DND-41 (cell line): ENCODE results near the gene ADAMTSL2.

Source experiments
- ATAC-seq: fragments of 200-7000 bp; cut with Tn5 transposase; 3 replicates; pipeline ENCODE4 v1.9.1; 2021; ENCODE audit warnings: low read depth; ENCODE audit not compliant: insufficient read depth
- DNase-seq: peaks from one replicate; pipeline ENCODE4 v3.0.0-alpha.2; 2020
- H2AFZ ChIP-seq: 2 replicates; pipeline ENCODE4 v1.6.0; 2012; ENCODE audit warnings: low read depth, low read length
- H3K27ac ChIP-seq: 2 replicates; pipeline ENCODE4 v1.5.1; 2012; ENCODE audit warnings: low read length, inconsistent platforms
- H3K27me3 ChIP-seq: fragments of 200-600 bp; sonication (generic); 2 replicates; pipeline ENCODE4 v1.6.0; 2012; ENCODE audit warnings: low read length, mild to moderate bottlenecking, inconsistent platforms; ENCODE audit not compliant: insufficient read depth, poor library complexity
- H3K36me3 ChIP-seq: 2 replicates; pipeline ENCODE4 v1.5.1; 2012; ENCODE audit warnings: low read length, inconsistent platforms; ENCODE audit not compliant: insufficient read depth
- H3K4me1 ChIP-seq: 2 replicates; pipeline ENCODE4 v1.5.1; 2012; ENCODE audit warnings: mild to moderate bottlenecking, low read length; ENCODE audit not compliant: insufficient read depth
- H3K4me2 ChIP-seq: 2 replicates; pipeline ENCODE4 v1.6.0; 2012; ENCODE audit warnings: mild to moderate bottlenecking, moderate library complexity, low read length, inconsistent platforms; ENCODE audit not compliant: insufficient read depth
- H3K4me3 ChIP-seq, 2 experiments: fragments of 200-600 bp in 1 of 2; shearing (Covaris generic) in 1 of 2; 2 replicates each; pipeline ENCODE4 v1.5.1; 2012 to 2016; ENCODE audit warnings: inconsistent platforms in 2 of 2, low read length in 2 of 2, mild to moderate bottlenecking in 2 of 2, low read depth in 1 of 2, moderate library complexity in 1 of 2
- H3K79me2 ChIP-seq: 2 replicates; pipeline ENCODE4 v1.6.0; 2012; ENCODE audit warnings: low read length, inconsistent platforms; ENCODE audit not compliant: insufficient read depth
- H3K9ac ChIP-seq: 2 replicates; pipeline ENCODE4 v1.6.0; 2012; ENCODE audit warnings: low read depth, mild to moderate bottlenecking, inconsistent platforms, low read length, moderate library complexity
- H3K9me3 ChIP-seq: 2 replicates; pipeline ENCODE4 v1.5.1; 2012; ENCODE audit warnings: low read length, moderate library complexity, mild to moderate bottlenecking, inconsistent platforms; ENCODE audit not compliant: insufficient read depth, severe bottlenecking
- H4K20me1 ChIP-seq: 2 replicates; pipeline ENCODE4 v1.6.0; 2012; ENCODE audit warnings: low read length; ENCODE audit not compliant: insufficient read depth
- EZH2 ChIP-seq: IDR thresholded peaks from 3 replicates; pipeline ENCODE4 v1.6.1; 2012; ENCODE audit warnings: borderline replicate concordance, low read depth, mild to moderate bottlenecking, moderate library complexity, low read length, inconsistent platforms; ENCODE audit not compliant: severe bottlenecking
- TF ChIP-seq, protein P1 (sequence below): IDR thresholded peaks from 2 replicates; pipeline ENCODE4 v1.5.1; 2012; ENCODE audit warnings: borderline replicate concordance, low read length, moderate library complexity, mild to moderate bottlenecking; ENCODE audit not compliant: poor library complexity, severe bottlenecking; ENCODE audit errors: extremely low read depth

The ADAMTSL2 gene

DNA sequence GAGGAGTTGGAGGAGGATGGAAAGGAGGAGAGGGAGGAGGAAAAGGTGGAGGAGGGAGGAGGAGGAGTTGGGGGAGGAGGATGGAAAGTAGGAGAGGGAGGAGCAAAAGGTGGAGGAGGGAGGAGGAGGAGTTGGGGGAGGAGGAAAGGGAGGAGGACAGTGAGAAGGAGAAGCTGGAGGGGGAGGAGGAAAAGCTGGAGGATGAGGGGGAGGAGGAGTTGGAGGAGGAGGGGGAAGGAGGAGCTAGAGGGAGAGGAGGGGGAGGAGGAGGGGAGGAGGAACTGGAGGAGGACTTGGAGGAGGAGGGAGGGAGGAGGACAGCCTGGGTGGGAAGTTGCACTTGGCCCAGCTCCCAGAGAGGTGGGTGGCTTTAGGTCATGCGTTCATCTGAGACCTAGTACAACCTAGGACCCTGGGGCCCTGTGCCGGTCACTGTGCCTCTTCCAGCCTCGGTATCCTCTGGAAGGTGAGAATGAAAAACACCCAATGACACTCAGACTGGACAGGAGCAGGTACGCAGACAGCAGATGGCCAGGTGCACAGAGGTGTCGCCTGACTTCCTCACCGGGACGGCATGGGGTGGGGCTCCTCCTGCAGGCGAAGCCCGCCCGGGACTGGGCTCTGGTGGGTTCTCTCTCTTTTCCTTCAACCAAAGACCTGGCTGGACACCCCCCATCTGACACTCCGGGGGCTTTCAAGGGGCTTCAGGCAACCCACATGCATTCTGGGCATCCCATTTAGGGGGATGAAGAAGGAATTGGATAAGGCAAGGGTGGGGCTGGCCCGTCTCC lies 43.4 kb upstream of the ADAMTSL2 start:
- no peak overlapping the region for H3K9ac ChIP-seq
- H4K20me1 ChIP-seq = no peaks in the 10 kb centered on the region
- no peak for TF ChIP-seq EZH2
- TF ChIP-seq, protein P1, sequence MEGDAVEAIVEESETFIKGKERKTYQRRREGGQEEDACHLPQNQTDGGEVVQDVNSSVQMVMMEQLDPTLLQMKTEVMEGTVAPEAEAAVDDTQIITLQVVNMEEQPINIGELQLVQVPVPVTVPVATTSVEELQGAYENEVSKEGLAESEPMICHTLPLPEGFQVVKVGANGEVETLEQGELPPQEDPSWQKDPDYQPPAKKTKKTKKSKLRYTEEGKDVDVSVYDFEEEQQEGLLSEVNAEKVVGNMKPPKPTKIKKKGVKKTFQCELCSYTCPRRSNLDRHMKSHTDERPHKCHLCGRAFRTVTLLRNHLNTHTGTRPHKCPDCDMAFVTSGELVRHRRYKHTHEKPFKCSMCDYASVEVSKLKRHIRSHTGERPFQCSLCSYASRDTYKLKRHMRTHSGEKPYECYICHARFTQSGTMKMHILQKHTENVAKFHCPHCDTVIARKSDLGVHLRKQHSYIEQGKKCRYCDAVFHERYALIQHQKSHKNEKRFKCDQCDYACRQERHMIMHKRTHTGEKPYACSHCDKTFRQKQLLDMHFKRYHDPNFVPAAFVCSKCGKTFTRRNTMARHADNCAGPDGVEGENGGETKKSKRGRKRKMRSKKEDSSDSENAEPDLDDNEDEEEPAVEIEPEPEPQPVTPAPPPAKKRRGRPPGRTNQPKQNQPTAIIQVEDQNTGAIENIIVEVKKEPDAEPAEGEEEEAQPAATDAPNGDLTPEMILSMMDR = no peak
- DNase-seq = no peak
- no peaks in the 10 kb centered on the region for H3K79me2 ChIP-seq
- ATAC-seq = no peak
- H3K27ac ChIP-seq = no peak overlapping the region
- no peaks in the 10 kb centered on the region for H3K9me3 ChIP-seq
- no peak overlapping the region for H3K4me2 ChIP-seq
- H3K36me3 ChIP-seq = no peaks in the 10 kb centered on the region
- H3K4me3 ChIP-seq = no peak overlapping the region
- H3K27me3 ChIP-seq = no peaks in the 10 kb centered on the region
- no peak overlapping the region for H2AFZ ChIP-seq
- H3K4me1 ChIP-seq = peaks cover 2% of the 10 kb centered on the region

GRCh38 chr9:133491656-133491925 lies 42.9 kb upstream of the ADAMTSL2 start:
- TF ChIP-seq, protein P1 = no peak
- no peak for TF ChIP-seq EZH2
- Histone ChIP-seq H3K27ac (no peak overlapping the region), H3K36me3 (no peaks in the 10 kb centered on the region), H3K4me2 (no peak overlapping the region), H3K27me3 (no peaks in the 10 kb centered on the region), H3K4me3 (no peak overlapping the region), H3K4me1 (no peaks in the 10 kb centered on the region), H2AFZ (no peak overlapping the region), H3K79me2 (no peaks in the 10 kb centered on the region), H3K9me3 (no peaks in the 10 kb centered on the region), H3K9ac (no peak overlapping the region), H4K20me1 (no peaks in the 10 kb centered on the region)
- no peak for ATAC-seq
- no peak for DNase-seq

GRCh38 chr9:133492061-133493021 lies 42.2 kb upstream of the ADAMTSL2 start:
- H3K9ac ChIP-seq = no peak overlapping the region
- TF ChIP-seq, protein P1 = no peak
- no peaks in the 10 kb centered on the region for H3K27me3 ChIP-seq
- no peak overlapping the region for H2AFZ ChIP-seq
- H3K4me1 ChIP-seq = no peaks in the 10 kb centered on the region
- H3K4me2 ChIP-seq = no peak overlapping the region
- ATAC-seq = no peak
- no peak overlapping the region for H3K27ac ChIP-seq
- DNase-seq = no peak
- H3K79me2 ChIP-seq = no peaks in the 10 kb centered on the region
- H4K20me1 ChIP-seq = no peaks in the 10 kb centered on the region
- H3K9me3 ChIP-seq = no peaks in the 10 kb centered on the region
- H3K36me3 ChIP-seq = no peaks in the 10 kb centered on the region
- no peak overlapping the region for H3K4me3 ChIP-seq
